Lower leg skin (tissue), 3 donors: ENCODE data around the gene KLF6.

Experiments used
- POLR2A ChIP-seq, 2 donors: fragments of 450-650 bp; IDR thresholded peaks; one replicate each; pipeline ENCODE4 v1.6.1; 2016 to 2017; ENCODE audit warnings: antibody characterized with exemption in 2 of 2, mild to moderate bottlenecking in 1 of 2, moderate library complexity in 1 of 2
- TF ChIP-seq, protein P1 (sequence below), 3 donors: fragments of 450-650 bp; IDR thresholded peaks; one replicate each; pipeline ENCODE4 v1.5.1; 2016; ENCODE audit warnings: antibody characterized with exemption in 3 of 3, mild to moderate bottlenecking in 3 of 3, moderate library complexity in 2 of 3

DNA sequence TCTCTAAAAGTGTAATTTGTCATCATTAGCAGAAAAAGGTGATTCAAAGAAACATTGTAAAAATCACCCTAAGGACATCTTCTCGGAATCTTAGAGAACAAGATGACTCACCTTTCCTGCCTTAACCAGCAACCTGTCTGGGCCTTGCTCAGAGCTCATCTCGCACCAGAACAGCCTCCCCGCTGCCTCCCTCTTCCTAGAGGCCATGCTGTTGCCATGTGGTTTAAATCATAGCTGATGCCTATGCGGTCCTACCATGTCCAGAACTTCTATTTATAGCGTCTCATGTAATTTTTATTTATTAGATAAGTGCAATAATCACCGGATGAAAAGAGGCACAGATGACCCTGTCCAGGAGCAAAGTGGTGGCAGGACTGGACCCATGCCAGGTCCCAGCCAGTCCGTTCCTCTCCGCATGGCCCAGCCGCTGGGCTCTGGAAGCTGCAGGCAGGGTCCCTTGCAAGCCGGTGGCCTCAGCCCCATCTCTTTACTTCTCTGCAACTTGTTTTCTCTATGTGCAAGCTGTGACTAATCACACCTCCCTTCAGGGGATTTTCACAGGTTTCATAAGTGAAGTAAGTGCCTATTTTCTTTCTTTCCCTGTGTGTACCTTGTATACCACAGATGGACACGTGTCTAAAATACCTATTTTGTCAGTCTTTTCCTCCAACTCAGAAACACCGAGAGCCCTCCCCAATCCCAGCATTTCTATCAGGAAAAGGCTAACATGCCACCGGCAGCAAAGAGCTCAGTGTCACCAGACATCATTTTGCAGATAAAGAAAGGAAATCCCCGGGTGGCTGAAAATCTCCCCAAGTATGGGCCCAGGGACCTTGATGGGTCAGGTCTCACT lies 27.1 kb downstream of the KLF6 start:
- no peak for TF ChIP-seq POLR2A (IDR thresholded peaks at IDR 0.05)
- TF ChIP-seq, protein P1, sequence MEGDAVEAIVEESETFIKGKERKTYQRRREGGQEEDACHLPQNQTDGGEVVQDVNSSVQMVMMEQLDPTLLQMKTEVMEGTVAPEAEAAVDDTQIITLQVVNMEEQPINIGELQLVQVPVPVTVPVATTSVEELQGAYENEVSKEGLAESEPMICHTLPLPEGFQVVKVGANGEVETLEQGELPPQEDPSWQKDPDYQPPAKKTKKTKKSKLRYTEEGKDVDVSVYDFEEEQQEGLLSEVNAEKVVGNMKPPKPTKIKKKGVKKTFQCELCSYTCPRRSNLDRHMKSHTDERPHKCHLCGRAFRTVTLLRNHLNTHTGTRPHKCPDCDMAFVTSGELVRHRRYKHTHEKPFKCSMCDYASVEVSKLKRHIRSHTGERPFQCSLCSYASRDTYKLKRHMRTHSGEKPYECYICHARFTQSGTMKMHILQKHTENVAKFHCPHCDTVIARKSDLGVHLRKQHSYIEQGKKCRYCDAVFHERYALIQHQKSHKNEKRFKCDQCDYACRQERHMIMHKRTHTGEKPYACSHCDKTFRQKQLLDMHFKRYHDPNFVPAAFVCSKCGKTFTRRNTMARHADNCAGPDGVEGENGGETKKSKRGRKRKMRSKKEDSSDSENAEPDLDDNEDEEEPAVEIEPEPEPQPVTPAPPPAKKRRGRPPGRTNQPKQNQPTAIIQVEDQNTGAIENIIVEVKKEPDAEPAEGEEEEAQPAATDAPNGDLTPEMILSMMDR (IDR thresholded peaks at IDR 0.05), result no peak
